ENCODE results near the gene KIF17.

Gene KIF17

GRCh38 chr1:20625176-20626097 is 92.4 kb downstream of the KIF17 start:
- DNase-seq (ENCODE audit: low read depth): no peak

DNA sequence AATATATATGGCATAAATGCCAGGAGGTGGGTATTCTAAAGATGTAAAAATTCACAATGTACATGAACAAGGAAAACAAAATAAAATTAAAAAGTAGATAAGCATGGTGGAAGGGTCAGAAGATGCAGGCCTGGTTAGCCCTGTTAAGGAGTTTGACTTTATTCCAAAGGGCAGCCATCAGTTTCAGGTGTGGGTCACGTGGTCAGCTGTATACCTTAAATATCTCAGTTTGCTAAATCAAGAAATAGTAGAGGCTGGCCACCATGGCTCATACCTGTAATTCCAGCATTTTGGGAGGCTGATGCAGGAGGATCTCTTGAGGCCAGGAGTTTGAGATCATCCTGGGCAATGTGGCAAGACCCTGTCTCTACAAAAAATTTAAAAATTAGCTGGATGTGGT is 93.1 kb downstream of the KIF17 start:
- no peak for DNase-seq (ENCODE audit: low read depth)

DNA sequence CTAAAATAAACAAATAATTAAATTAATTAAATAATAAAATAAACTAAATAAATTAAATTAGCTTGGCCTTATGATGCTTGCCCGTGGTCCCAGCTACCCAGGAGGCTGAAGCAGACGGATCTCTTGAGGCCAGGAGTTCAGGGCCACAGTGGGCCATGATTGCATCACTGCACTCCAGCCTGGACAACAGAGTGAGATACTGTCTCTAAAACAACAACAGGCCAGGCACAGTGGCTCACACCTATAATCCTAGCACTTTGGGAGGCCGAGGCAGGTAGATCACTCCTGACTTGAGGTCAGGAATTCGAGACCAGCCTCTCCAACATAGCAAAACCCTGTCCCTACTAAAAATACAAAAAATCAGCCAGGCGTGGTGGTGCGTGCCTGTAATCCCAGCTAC is 96.8 kb downstream of the KIF17 start:
- DNase-seq (ENCODE audit: low read depth): no peak

DNA sequence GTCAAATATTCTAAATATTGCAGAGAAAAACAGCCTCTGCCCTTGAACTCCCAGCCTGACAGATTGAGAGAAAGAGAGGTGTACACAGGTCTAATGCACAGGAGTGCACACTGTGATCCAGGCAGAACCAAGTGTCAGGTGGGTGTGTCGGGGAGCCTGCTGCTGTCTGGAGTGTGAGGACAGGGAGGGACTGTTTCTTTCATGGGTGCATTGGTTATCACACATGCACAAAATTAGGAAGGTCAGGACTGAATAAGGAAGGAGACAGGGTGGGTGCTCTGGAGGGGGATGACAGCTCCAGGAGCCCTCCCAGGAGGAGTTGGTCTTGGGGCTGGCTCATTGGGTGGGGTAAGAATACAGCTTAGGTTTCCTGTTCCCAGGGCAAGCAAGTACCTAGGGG is 97.8 kb downstream of the KIF17 start:
- DNase-seq (ENCODE audit: low read depth): no peak

GRCh38 chr1:20618550-20618949 is 99.3 kb downstream of the KIF17 start:
- DNase-seq (ENCODE audit: low read depth): no peak

GRCh38 chr1:20616847-20617487 is 100.8 kb downstream of the KIF17 start:
- no peak for DNase-seq (ENCODE audit: low read depth)

DNA sequence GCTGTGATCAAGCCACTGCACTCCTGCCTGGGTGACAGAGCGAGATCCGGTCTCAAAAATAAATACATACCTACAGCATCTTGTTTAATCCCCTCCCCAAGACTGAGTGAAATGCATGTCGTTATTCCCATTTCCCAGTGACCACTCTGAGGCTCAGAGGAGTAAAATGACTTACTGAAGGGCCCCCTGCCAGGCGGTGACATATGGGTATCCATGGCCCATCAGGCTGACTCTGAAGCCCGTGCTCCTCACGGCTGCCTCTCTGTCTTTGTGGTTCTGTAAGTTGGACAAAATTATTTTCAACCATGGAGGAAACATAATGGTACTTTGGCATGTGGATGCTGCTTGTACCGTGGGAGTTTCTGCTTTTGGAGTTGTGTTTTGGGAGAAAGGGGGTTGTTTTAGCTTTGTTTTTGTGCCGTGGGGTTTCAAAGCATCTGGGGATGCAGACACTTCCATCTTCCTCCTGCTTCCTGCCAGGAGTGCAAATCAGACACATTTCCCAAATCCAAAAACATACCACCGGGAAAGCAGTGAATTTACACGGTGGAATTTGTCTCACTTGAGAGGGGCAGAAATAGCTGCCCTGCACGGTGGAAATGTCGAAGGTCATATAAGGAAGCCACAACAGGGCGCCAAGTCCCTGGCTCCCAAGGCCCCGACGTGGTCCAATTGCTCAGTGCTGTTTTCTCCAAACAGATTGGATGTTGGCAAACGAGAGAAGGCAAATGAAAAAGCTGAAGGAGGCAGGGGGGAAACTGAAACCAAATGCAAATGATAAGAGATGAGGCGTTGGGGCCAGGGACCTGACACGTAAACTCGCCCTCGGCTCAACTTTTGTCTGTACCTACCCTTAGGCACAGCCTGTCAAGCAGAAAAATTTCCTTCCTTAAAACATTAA is 101.6 kb downstream of the KIF17 start:
- DNase-seq (ENCODE audit: low read depth): no peak

DNA sequence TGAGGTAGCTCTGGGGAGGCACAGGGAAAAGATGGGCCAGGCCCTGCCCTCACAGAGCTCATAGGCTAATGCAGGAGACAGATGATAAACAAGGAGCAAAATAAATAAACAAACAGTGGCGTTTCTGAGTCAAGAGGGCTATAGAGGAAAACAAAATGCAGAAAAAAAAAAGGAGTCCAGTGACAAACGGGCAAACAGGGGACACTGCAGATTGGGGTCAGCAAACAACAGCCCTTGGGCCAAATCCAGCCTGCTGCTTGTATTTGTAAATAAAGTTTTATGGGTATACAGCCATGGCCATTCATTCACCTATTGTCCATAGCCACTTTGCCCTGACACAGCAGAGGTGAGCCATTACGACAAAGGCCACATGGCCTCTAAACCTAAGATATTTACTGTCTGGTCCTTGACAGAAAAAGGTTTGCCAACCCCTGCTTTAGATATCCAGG is 103.7 kb downstream of the KIF17 start:
- no peak for DNase-seq (ENCODE audit: low read depth)
